HG03103 (cell line): ENCODE data around the gene TBX3.
"Not testable (repeated sequence)": the region's sequence is repeated elsewhere in the genome, so short reads cannot be mapped to it uniquely, and the experiment has no call there.

Experiments used
- ATAC-seq: cut with Tn5 transposase; IDR thresholded peaks from one replicate; pipeline ENCODE4 v1.9.1; 2021; ENCODE audit warnings: low read depth; ENCODE audit not compliant: unreplicated experiment

Gene TBX3

DNA sequence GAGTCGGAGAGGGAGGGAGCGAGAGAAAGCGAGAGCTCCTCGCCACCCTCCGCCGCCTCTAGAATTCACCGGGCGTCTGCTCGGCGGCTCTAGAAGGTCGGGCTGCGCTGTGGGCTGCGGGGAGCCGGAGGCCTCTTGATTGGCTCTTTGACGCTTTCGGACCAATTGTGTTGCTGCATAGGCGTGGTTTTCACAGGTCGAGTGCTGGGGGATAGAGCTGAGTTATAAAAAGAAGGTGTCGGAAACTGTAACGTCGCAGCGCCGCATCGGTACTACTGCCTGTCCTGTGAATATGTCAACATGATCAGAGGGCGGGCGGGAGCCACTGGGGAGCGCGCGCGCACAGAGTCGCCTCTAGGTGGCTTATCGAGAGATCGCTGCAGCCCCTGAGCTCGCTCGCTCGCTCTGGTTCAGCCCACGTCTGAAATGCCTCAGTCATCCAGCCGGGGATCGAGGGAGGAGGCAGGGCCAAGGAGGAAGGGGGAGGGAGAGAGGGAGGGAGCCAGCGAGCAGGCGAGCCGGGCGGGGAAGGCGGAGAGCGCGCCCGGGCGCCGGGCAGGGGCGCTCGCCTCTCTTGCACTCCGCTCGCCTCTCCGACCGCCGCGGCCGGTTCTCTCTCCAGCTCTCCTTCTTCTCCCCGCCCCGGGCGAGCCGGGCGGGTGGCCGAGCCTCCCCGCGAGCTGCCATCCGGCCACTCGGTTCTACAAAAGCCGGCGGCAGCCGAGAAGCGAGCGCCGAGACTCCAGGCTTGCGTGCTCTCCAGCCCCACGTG lies at the start of gene TBX3:
TBX3 (minus strand) TSS at position 78 of the 772 bp plus-strand sequence. CDS start 975 bp downstream, outside the sequence.
- no peak for ATAC-seq

GRCh38 chr12:114732426-114733030 lies 48.6 kb upstream of the TBX3 start:
- no peak for ATAC-seq

DNA sequence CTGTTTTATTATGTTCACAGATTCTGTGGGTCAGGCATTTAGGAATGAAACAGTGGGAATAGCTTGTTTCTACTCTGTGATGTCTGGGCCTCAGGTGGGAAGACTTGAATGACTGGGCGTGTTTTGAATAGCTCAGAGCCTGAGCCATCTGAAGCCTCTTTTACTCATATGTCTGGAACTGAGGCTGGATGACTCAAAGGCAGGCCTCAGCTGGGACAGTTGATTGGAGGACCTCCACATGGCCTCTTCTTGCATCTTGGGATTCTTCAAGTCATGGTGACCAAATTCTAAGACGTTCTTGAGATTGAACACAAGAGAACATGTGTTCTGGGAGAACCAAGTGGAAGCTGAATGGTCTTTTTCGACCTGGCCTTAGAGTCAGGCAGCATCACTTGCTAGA lies 45.8 kb upstream of the TBX3 start:
- ATAC-seq, result no peak

DNA sequence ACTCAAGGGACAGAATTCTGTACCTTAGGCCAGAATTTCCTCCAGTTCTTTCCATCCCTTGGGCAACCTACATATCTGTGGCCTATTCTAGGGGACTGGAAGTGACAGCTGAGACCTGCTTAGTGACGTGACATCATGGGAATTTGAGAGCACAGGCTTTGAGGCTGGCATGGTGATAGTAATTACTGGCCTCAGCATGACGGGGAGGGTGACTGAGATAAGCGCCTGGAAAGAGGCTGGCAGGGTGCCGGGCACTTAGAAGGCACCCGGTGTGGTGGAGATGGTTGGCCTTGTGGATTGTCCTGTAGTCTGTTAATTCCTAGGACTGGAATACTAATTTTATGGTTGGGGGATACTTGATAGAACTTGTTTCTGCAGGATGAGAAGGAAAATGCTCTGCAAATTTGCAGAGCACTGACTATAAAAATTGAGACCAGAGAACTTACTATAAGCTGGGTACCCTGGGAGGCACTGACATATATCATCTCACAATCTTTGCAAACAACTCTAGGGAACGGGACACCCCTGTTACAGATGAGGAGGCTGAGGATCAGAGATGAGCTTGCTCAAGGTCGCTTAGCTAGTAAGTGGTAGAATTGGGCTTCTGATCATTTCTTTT lies 42.2 kb upstream of the TBX3 start:
- no peak for ATAC-seq

DNA sequence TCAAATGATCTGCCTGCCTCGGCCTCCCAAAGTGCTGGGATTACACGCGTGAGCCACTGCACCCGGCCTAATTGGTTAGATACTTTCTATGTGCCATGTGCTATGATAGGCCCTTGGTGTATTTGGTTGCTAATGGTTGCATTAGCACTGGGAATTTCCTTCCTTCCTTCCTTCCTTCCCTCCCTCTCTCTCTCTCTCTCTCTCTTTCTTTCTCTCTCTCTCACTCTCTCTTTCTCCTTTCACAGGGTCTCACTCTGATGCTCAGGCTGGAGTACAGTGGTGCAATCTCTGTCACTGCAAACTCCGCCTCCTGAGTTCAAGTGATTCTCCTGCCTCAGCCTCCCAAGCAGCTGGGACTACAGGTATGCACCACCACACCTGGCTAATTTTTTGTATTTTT lies 38.2 kb upstream of the TBX3 start:
- ATAC-seq, result not testable (repeated sequence)

- ATAC-seq, result no peak
Measured at GRCh38 chr12:114721266-114721665, 37.3 kb upstream of the TBX3 start.

- ATAC-seq, result no peak
Measured at GRCh38 chr12:114713466-114714215, 29.7 kb upstream of the TBX3 start.

GRCh38 chr12:114711689-114712152 lies 27.7 kb upstream of the TBX3 start:
- ATAC-seq, result no peak

- no peak for ATAC-seq
Measured at GRCh38 chr12:114710151-114710550, 26.2 kb upstream of the TBX3 start.

DNA sequence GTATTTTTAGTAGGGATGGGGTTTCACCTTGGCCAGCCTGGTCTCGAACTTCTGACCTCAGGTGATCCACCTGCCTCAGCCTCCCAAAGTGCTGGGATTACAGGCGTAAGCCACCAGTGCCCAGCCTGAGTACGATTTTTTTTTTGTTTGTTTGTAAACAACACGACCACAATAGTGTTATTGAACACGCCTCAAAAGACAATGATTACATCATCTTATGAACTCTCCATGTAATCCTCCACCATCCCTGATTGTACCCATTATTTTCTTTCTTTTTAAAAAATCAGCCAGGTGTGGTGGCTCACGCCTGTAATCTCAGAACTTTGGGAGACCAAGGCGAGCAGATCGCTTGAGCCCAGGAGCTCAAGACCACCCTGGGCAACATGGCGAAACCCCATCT lies 25.1 kb upstream of the TBX3 start:
- no peak for ATAC-seq

DNA sequence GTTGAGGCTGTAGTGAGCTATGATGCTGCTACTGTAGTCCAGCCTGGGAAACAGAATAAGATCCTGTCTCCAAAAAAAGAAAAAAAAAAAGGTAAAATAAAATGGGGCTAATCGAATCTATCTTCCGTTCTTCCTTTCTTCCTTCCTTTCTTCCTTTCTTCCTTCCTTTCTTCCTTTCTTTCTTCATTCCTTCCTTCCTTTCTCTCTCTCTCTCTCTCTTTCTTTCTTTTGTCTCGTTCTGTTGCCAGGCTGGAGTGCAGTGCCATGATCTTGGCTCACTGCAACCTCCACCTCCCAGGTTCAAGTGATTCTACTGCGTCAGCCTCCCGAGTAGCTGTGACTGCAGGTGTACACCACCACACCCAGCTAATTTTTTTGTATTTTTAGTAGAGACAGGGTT lies 24.6 kb upstream of the TBX3 start:
- ATAC-seq, result not testable (repeated sequence)

DNA sequence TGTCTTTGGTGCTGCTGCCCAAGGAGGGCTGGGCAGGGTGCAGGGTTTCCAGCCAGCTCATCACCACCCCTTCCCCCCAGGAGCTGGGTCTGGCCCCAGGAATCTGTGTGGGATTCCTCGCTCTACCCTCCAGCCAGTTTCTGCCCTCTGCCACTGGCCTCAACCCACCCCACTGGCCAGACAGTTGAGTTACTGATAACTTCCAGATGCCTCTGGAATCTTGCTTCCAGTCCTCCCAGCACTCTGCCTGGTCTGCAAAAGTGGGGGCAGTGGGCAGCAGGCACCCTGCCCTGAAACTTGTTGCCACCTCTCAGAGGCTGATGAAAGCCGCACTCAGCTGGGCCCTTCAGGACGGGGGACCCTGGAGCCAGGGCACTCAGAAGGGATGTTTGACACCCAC lies 20.1 kb upstream of the TBX3 start:
- no peak for ATAC-seq

DNA sequence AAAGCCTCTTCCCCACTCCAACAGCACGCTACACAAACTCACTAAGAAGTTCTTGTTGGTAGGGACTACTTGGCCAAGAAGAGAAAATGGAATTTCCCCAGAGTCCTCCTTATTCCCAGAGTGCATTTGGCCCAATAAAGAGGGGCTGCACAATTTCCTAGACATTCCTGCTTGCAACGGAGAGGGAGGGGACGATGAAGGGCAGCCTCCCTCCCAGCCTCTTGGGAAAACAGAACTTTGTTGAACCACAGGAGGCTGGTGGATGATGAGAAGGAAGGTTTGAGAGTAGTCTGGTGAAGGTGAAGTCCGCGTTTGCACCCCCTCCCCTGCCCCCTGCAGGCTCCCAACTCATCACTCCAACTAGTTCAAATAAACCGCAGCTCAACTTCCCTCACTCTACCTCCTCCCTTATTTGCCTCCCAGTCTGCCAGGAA lies 19.1 kb upstream of the TBX3 start:
- no peak for ATAC-seq

GRCh38 chr12:114702462-114702861 lies 18.5 kb upstream of the TBX3 start:
- no peak for ATAC-seq

DNA sequence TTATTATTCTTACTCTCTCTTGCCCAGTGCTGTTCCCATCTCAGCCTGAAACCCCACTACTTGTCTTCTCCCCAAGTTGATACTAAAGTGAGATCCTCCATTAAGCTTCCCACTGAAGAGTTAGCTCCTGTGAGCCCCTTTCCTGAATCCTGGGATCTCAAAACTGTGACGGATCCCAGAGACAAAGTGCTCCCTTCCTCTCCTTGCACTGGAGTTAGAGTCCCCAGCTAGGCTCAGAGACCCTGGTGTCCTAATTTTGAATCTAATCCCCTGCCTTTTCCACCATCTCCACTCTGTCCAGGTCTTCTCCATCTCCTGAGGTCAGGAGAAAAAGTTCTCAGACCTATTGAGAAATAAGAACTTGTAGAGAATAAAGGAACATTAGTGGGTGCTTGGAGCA lies 17.6 kb upstream of the TBX3 start:
- no peak for ATAC-seq

DNA sequence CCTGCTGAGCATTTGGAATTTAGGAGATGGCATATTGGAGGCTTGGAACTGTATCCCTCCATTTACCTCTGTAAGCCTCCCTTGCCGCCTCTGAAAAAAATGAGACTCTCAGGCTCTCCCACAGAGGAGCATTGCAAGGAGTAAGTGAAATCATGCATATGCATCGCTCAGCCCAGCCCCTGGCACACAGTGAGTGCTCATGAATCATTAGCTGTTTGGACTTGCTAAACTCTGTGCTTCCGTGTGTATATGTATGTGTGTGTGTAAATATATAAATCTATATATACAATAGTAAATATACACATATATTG lies 17.1 kb upstream of the TBX3 start:
- ATAC-seq, result no peak

- ATAC-seq, result no peak
Measured at GRCh38 chr12:114700392-114701103, 16.6 kb upstream of the TBX3 start.

- ATAC-seq, result no peak
Measured at GRCh38 chr12:114698566-114699163, 14.7 kb upstream of the TBX3 start.

- no peak for ATAC-seq
Measured at GRCh38 chr12:114697741-114698565, 14.0 kb upstream of the TBX3 start.
